HG02943 (cell line): ENCODE measurements around the gene GTF2IRD1.
"Not testable (repeated sequence)": the region's sequence is repeated elsewhere in the genome, so short reads cannot be mapped to it uniquely, and the experiment has no call there.

Experiments used
- ATAC-seq: cut with Tn5 transposase; IDR thresholded peaks from one replicate; pipeline ENCODE4 v1.9.1; 2021; ENCODE audit warnings: mild to moderate bottlenecking, low read depth, moderate library complexity; ENCODE audit not compliant: unreplicated experiment

The GTF2IRD1 gene, protein sequence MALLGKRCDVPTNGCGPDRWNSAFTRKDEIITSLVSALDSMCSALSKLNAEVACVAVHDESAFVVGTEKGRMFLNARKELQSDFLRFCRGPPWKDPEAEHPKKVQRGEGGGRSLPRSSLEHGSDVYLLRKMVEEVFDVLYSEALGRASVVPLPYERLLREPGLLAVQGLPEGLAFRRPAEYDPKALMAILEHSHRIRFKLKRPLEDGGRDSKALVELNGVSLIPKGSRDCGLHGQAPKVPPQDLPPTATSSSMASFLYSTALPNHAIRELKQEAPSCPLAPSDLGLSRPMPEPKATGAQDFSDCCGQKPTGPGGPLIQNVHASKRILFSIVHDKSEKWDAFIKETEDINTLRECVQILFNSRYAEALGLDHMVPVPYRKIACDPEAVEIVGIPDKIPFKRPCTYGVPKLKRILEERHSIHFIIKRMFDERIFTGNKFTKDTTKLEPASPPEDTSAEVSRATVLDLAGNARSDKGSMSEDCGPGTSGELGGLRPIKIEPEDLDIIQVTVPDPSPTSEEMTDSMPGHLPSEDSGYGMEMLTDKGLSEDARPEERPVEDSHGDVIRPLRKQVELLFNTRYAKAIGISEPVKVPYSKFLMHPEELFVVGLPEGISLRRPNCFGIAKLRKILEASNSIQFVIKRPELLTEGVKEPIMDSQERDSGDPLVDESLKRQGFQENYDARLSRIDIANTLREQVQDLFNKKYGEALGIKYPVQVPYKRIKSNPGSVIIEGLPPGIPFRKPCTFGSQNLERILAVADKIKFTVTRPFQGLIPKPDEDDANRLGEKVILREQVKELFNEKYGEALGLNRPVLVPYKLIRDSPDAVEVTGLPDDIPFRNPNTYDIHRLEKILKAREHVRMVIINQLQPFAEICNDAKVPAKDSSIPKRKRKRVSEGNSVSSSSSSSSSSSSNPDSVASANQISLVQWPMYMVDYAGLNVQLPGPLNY

DNA sequence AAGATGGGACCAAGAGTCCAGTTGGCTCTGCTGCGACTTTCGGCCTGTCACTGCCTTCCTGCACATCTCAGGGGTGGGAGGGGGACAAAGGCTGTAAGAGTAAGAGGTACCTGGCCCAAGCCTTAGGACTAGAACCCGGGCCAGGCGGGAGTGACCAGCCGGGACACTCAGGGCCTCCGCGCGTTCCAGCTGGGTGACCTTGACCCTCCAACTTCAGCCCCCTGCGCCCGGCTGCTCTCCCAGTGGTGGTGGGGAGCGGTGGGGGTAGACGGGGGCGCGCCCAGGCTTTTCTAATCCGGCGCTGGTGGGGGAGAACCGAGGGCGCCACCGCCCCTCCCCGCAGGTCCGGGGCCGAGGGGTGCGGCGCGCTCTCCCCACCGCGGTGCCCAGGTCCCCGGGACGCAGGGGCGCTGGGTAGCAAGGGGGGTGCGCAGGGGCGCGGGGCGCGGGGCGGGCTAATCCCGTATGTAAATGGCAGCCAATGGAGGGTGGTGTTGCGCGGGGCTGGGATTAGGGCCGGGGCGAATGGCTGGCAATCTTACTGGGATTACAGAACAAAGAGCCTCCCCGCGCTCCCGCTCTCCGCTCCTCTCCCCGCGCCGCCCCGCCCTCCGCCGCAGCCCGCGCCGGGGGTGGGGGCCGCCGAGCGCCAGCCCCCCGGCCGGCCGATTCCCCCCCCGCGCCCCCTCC, at the start of gene GTF2IRD1:
TSS of gene GTF2IRD1 (plus strand) at position 585 of the 690 bp plus-strand sequence. CDS start 54,175 bp downstream, outside the sequence.
- no peak for ATAC-seq

DNA sequence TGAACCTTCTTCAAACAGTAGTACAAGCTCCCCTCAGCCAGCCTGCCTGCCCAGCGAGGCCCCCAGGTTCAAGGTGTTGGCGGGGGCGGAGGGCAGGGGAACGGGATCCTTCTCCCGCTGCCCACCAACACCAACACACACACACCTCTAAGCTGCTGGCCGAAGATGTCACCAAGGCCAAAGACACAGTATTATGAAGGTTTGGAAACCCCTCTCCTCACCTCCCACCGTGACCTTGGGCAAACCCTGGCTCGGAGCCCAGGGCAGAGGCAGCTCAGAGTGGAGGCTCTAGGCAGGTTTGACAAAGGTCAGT, 49.4 kb upstream of the GTF2IRD1 start:
- no peak for ATAC-seq

DNA sequence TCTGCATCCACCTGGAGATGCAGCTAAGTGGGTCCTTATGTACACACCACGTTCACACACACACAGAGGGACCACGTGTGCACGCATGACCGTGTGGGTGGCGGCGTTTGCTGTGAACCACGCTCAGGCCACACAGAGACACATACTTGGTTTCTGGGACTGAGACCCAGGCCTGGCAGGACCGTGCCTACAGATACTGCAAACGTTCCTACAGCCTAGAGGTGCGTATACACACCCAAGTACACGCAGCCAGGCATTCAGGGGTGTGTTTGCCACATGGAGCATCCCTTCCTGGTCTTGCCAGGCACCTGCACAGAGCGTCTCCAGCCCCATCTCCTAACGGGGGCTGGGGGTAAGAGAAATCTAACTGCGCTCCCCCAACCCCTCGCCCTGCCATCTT, 49.0 kb upstream of the GTF2IRD1 start:
- no peak for ATAC-seq

DNA sequence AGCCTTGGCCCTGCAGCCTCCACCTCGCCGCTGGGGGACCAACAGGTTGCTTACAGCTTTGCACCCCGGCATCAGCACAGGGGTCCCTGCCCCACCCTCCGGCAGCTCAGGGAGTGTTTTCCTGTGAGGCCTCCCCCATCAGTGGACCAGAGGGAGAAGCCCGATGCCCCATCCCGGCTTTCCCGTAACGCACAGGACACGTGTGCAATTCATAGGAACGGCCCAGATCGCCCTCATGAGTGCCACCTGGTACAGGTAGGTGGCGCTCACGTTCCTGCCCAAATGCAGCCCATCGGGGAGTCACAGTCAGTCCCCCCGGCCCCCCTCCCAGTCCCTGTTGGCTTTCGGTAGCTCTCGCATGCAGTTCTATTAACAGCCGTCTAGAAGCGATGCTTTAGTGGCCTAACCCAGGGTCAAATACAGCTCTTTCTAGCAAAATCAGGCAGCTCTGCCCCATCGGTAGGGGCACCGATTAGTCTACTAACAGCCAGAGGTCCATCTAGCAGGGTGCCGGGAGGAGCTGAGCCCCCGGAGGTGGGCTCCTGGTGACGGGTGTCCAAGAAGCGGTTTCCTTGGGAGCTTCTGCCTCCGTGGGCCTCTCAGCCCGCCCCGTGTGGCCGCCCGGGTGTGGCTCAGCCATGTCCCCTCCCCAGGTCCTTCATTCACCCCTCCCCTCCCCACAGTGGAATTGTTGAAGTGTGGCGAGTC, 48.4 kb upstream of the GTF2IRD1 start:
- ATAC-seq: no peak

DNA sequence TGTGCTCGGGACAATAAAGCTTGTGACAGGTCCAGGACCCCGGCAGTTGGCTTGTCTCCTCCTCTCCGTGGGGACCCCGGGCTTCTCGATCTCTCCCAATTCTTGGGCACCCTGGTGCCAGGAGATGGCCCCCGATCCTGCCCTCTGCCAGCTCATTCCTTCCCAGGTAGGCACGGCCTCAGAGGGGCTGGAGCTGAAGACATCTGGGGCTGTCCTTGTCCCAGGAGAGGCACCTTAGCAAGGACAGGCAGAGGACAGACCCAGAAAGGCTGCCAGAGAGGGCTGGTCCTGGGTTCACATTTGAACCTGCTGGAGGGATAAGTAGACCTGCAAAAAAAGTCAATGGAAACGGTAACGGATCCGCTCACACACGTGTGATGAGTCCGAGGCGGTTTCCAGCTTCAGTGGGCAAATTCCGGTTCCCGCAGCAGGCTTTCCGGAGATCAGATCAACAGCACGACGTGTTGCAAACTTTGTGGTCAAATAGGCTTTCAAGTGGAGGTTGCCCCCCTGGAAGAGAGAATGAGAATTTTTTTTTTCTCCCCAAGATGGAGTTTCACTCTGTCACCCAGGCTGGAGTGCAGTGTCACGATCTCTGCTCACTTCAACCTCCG, 47.7 kb upstream of the GTF2IRD1 start:
- ATAC-seq: no peak

DNA sequence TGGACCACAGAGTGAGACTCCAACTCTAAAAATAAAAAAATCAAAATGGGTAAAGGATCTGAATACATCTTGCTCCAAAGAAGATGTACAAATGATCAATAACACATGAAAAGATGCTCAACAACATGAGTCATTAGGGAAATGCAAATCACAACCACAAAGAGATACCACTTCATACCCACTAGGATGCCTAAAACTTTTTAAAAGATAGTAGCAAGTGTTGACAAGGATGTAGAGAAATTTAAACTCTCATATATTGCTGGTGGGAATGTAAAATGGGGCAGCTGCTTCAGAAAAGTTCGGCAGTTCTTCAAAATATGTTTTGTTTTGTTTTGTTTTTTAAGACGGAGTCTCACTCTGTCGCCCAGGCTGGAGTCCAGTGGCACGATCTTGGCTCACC, 45.7 kb upstream of the GTF2IRD1 start:
- ATAC-seq: no peak

DNA sequence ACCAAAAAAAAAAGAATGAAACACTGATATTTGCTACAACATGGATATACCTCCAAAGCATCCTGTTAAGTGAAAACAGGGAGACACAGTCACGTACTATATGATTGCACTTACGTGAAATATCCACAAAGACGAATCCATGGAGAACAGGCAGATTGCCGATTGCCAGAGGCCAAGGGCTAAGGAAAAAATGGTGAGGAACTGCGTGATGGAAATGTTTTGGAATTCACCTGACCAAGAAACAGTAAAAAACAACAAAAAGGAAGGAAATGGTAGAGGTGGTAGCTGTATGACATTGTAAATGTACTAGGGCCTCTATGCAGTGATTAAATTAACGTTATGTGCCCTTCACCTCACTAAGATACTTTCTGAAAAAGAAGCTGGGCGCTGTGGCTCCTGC, 44.1 kb upstream of the GTF2IRD1 start:
- no peak for ATAC-seq

DNA sequence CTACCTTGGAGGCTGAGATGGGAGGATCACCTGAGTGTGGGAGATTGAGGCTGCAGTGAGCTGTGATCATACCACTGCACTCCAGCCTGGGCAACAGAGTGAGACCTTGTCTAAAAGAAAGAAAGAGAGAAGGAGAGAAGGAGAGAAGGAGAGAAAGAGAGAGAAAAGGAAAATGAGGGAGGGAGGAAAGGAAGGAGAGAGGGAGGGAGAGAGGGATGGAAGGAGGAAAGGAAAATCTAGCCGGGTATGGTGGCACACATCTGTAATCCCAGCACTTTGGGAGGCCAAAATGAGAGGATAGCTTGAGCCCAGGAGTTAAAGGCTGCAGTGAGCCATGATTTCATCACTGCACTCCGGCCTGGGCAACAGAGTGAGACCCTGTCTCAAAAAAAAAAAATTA, 42.9 kb upstream of the GTF2IRD1 start:
- ATAC-seq: no peak

DNA sequence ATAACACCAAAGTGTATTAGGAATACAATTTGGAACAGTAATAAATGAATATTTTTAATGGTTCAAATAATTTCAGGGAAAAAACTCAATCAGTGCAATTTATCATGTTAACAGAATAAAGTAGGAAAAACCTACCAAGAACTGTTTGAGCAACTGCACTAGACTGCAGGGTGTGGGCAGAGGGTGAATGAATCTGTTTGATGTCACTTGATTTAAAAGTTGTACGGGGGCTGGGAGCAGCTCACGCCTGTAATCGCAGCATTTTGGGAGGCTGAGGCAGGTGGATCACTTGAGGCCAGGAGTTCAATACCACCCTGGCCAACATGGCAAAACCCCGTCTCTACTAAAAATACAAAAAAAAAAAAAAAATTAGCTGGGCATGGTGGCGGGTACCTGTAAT, 42.1 kb upstream of the GTF2IRD1 start:
- not testable (repeated sequence) for ATAC-seq

DNA sequence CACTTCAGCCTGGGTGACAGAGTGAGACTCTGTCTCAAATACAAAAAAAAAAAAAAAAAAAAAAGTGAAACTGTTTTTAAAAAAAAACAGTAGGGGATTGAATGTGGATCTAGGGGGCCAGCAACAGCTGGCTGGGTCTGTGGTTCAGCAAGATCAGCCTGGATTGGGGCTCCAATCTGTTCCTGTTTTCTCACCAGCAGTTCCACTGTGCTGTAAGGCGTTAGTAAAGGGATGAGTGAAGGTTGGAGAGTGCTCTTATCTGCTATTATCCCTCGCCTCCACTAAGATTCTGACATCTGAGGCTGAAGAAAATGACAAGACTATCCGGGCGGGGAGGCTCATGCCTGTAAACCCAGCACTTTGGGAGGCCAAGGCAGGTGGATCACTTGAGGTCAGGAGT, 41.6 kb upstream of the GTF2IRD1 start:
- no peak for ATAC-seq

DNA sequence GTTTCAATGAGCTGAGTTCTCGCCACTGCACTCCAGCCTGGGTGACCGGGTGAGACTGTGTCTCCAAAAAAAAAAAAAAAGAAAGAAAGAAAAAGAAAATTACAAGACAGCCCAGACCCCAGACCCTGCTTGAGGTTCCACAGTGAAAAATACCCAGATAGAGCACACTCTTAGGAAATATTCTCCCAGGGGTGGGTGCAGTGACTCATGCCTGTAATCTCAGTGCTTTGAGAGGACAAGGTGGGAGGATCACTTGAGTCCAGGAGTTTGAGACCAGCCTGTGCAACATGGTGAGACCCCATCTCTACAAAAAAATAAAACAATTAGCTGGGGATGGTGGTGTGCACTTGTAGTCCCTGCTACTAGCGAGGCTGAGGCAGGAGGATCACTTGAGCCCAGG, 41.1 kb upstream of the GTF2IRD1 start:
- ATAC-seq: no peak

DNA sequence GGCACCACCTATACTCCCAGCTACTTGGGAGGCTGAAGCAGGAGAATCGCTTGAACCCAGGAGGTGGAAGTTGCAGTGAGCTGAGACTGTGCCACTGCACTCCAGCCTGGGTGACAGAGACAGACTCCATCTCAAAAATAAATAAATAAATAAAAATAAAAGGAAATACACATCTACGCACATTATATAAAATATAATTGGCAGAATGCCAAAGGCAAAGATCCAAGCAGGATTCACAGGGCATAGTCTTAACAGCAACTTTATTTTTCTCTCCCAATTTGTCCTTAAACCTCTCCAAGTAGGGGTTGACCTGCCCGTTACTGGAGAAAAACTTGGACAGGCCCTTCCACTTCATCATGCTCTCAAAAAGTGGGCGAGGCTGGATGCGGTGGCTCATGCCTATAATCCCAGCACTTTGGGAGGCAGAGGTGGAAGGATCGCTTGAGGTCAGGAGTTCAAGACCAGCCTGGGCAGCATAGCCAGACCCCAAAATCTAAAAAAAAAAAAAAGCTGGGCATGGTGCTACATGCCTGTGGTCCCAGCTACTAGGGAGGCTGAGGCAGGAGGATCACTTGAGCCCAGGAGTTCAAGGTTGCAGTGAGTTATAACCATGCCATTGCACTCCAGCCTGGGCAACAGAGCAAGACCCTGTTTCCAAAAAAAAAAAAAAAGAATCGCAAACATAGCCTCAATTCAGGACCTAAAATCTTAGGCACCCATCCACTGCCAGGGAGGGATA, 38.9 kb upstream of the GTF2IRD1 start:
- ATAC-seq: not testable (repeated sequence)

DNA sequence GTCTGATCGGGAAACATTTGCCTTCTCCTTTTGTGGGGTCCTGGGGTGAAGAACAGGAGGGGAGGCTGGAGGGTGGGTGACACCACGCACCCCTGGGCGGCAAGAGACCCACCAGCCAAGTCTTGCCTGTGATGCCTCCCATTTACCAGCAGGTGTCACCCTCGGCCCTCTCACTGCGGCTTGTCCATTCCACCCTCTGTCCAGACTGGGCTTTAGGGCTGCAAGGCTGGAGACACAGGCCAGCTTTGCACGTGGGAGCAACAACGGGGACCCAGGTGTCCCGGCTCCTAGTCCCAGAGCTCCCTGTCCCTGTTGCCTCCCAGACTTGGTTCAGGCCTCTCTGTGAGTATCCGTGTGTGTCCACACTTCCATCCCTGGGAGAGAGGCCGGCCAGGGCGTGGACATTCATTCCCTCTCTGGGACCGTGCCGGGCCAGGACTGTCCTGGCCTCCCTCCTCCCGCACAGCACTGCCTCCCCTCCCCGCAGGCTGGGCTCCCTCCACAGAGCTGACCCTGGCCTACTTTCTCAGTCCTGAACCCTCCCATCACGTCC, 36.2 kb upstream of the GTF2IRD1 start:
- no peak for ATAC-seq

DNA sequence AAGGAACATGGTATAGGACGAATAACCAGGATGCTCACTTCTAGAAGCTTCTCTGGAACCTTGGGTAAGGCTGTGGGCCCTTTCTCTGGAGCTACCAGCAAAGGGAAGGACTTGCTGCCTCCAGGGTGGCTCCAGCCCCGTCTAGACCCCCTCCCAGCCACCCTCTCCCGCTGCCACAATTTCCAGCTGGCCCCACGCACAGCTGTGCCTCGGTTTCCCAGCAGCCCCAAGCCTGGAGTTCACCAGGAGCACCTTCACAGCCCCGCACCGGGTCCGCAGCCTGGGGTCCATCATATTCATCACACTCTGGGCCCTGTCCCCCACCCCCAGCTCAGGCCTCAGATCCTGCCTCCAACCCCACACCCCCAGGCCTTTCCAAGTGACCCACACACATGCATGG, 35.6 kb upstream of the GTF2IRD1 start:
- no peak for ATAC-seq

DNA sequence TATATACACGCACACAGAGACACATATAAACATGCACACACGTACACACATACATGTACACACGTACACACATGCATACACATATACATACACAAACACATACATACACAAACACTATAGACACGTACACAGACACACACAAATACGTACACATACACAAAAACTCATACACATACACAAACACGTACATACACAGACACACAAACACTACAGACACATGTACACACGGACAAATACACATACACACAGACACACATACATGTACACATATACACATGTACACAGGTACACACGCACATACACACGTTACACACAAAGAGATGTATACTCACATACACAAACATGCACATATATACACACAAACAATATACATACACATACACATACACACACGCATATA, 35.2 kb upstream of the GTF2IRD1 start:
- no peak for ATAC-seq

DNA sequence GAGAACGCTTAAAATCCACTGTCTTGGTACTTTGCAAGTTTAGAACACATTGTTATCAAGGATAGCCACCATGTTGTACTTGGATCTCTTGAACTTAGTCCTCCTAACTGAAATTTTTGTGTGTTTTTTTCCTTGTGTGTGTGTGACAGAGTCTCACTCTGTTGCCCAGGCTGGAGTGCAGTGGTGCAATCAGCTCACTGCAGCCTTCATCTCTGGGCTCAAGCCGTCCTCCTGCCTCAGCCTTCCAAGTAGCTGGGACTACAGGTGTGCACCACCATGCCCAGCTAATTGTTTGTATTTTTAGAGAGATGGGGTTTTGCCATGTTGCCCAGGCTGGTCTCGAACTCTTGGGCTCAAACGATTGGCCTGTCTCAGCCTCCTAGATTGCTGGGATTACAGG, 34.5 kb upstream of the GTF2IRD1 start:
- not testable (repeated sequence) for ATAC-seq

DNA sequence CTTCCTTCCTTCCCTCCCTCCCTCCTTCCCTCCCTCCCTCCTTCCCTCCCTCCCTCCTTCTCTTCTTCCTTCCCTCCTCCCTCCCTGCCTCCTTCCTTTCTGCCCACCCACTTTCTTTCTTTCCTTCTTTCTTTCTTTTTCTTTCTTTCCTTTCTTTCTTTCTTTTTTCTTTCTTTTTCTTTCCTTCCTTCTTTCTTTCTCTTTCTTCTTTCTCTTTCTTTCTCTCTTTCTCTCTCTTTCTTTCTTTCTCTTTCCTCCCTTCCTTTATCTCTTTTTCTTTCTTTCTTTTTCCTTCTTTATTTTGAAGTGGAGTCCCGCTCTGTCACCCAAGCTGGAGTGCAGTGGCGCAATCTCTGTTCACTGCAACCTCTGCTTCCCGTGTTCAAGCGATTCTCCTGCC, 33.7 kb upstream of the GTF2IRD1 start:
- ATAC-seq: no peak

DNA sequence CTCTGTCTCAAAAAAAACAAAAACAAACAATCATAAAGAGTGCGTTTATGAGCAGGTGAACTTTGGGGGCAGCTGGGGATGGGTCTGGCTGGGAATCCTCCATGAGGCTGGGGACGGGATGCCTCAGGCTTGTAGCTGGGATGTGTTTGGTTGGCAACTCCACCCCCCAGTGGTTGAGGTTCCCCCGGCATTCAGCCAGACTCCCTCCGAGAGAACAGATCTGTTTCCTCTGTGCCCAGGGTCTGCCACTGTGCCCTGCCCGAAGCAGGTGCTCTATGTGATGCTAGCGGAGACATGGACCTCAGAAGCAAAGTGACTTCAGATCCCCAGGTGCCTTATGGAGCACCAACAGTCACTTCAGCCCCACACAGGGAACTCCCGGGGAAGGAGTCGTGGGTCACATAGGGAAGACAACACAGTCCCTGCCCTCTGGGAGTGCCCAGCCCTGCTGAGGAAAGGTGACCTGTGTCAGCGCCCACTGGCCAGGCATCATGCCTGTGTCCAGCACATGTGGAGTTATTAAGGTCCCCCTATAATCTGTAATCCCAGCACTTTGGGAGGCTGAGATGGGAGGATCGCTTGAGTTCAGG, 29.3 kb upstream of the GTF2IRD1 start:
- no peak for ATAC-seq

DNA sequence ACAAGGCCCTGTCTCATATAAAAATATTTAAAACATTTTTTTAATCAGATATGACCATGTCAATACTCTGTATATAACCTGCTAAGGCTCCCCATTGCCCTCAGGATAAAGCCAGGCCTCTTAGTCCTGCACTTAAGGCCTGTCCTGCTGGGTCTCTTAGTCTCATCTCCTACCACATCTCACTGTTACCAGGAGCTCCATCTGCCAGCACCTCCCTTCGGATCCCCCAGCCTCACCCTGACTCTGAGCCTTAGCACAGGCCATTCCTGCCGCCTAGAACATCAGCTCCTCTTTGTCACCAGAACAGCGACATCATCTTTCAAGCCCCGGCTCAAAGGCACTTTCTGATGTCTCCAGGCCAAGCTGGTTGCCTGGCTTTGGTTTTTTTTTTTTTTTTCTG, 25.7 kb upstream of the GTF2IRD1 start:
- ATAC-seq: no peak
